Naive thymus-derived CD4-positive, alpha-beta T cell (primary cell): Measurements from ENCODE around the gene ZNF81. TPM values are rescaled to one million over a fixed set of nuclear protein-coding genes. Genes with fewer than 3 reads are reported as not detected.
"Not testable (repeated sequence)": the region's sequence is repeated elsewhere in the genome, so short reads cannot be mapped to it uniquely, and the experiment has no call there.

Source experiments
- ATAC-seq: fragments of 150-1000 bp; cut with Tn5 transposase; 2 replicates; pipeline ENCODE4 v1.10.0; 2021; ENCODE audit warnings: mild to moderate bottlenecking, moderate library complexity
- CTCF ChIA-PET: fragments of 350-600 bp; sonication (Branson Sonifier 250); formaldehyde crosslinking; loops from one replicate; lab custom pipeline; 2021; ENCODE audit warnings: antibody characterized with exemption; lab: Charles Lee
- POLR2A ChIA-PET: fragments of 350-600 bp; sonication (Branson Sonifier 250); formaldehyde crosslinking; loops from one replicate; lab custom pipeline; 2021; ENCODE audit warnings: antibody characterized with exemption, inconsistent platforms; lab: Charles Lee
- DNase-seq, 9 donors: peaks; one replicate each; pipeline versions ENCODE4 v3.0.0 to v3.0.0-alpha.2; 2020 to 2022; ENCODE audit warnings: mixed read lengths in 1 of 9
- H3K27ac ChIP-seq: one replicate; pipeline ENCODE4 v1.7.0; 2013; ENCODE audit warnings: mild to moderate bottlenecking, low read depth, low read length, moderate library complexity
- H3K27me3 ChIP-seq, 2 donors: one replicate each; pipeline ENCODE4 v1.7.0; 2013; ENCODE audit warnings: low read length in 2 of 2, mild to moderate bottlenecking in 2 of 2, moderate library complexity in 2 of 2; ENCODE audit not compliant: control insufficient read depth in 2 of 2, insufficient read depth in 2 of 2
- H3K36me3 ChIP-seq, 3 experiments: 1 replicate in 2 of 3; 2 replicates in 1 of 3; pipeline ENCODE4 v1.7.0; 2013; ENCODE audit warnings: low read length in 3 of 3, mild to moderate bottlenecking in 3 of 3, moderate library complexity in 1 of 3; ENCODE audit not compliant: insufficient read depth in 3 of 3, control insufficient read depth in 2 of 3
- H3K4me1 ChIP-seq, 2 donors: one replicate each; pipeline ENCODE4 v1.7.0; 2013; ENCODE audit warnings: low read length in 2 of 2, mild to moderate bottlenecking in 2 of 2, moderate library complexity in 1 of 2; ENCODE audit not compliant: control insufficient read depth in 2 of 2, insufficient read depth in 2 of 2
- H3K4me3 ChIP-seq: 2 replicates; pipeline ENCODE4 v1.7.0; 2013; ENCODE audit warnings: mild to moderate bottlenecking, low read length
- H3K9me3 ChIP-seq, 3 experiments: 1 replicate in 2 of 3; 2 replicates in 1 of 3; pipeline ENCODE4 v1.7.0; 2013; ENCODE audit warnings: low read length in 3 of 3; ENCODE audit not compliant: control insufficient read depth in 2 of 3
- H3K27ac Mint-ChIP-seq, 9 donors: one replicate each; pipeline ENCODE4 v1.8.0; 2020 to 2022; ENCODE audit warnings: mixed read lengths in 9 of 9, mild to moderate bottlenecking in 8 of 9, moderate library complexity in 5 of 9, inconsistent platforms in 2 of 9
- H3K27me3 Mint-ChIP-seq, 5 donors: one replicate each; pipeline ENCODE4 v1.8.0; 2021 to 2022; ENCODE audit warnings: mixed read lengths in 5 of 5, mild to moderate bottlenecking in 1 of 5
- H3K36me3 Mint-ChIP-seq, 5 donors: one replicate each; pipeline ENCODE4 v1.8.0; 2020 to 2022; ENCODE audit warnings: mixed read lengths in 5 of 5, mild to moderate bottlenecking in 3 of 5, inconsistent platforms in 1 of 5
- H3K4me1 Mint-ChIP-seq, 7 donors: one replicate each; pipeline ENCODE4 v1.8.0; 2020 to 2022; ENCODE audit warnings: mixed read lengths in 7 of 7, mild to moderate bottlenecking in 3 of 7, inconsistent platforms in 1 of 7
- H3K4me3 Mint-ChIP-seq, 10 donors: one replicate each; pipeline ENCODE4 v1.8.0; 2020 to 2022; ENCODE audit warnings: mild to moderate bottlenecking in 10 of 10, mixed read lengths in 10 of 10, moderate library complexity in 6 of 10, inconsistent platforms in 2 of 10
- H3K9me3 Mint-ChIP-seq, 11 donors: one replicate each; pipeline ENCODE4 v1.8.0; 2020 to 2022; ENCODE audit warnings: mixed read lengths in 11 of 11, mild to moderate bottlenecking in 4 of 11, inconsistent platforms in 1 of 11, moderate library complexity in 1 of 11
- intact Hi-C, 2 donors: fragments of 100-400 bp; cut with micrococcal nuclease; formaldehyde crosslinking; loops; one replicate each; pipeline ENCODE4 v1.15.1; 2023
- polyA plus RNA-seq, 2 donors: library from polyadenylated mRNA; unstranded; fragments of 300-500 nt; fragmentation: Illumina TruSeq; gene quantifications; one replicate each; pipeline ENCODE4 v1.2.3, GENCODE V29; 2021
- total RNA-seq, 6 experiments: library from RNA in 5 of 6; stranded (reverse) in 5 of 6; gene quantifications; 1 replicate in 5 of 6; 2 replicates in 1 of 6; pipeline ENCODE4 v1.2.3 and lab custom pipeline; 2021 to 2026

The ZNF81 gene
- total and polyA plus RNA-seq, 7 experiments from 2014 or later, result 2.1 to 14.7 (median 11.4) TPM

- CTCF ChIA-PET, result no interaction called here
- H3K27me3 Mint-ChIP-seq, result no peaks in the 10 kb centered on the region
- H3K27me3 ChIP-seq, result no peaks in the 10 kb centered on the region
Observed at GRCh38 chrX:47900833-47901232, 64.1 kb downstream of the ZNF81 start.

GRCh38 chrX:47902161-47902560 lies 65.5 kb downstream of the ZNF81 start:
- Histone ChIP-seq H3K27ac (no peak overlapping the region), H3K27me3 (no peaks in the 10 kb centered on the region), H3K9me3 (no peaks in the 10 kb centered on the region), H3K4me3 (no peak overlapping the region), H3K4me1 (no peaks in the 10 kb centered on the region), H3K36me3 (no peaks in the 10 kb centered on the region)
- Mint-ChIP-seq H3K9me3 (peaks cover 0 to 6% (median 0%) of the 10 kb centered on the region in 11 donors), H3K27ac (no peak overlapping the region), H3K4me3 (no peak overlapping the region), H3K4me1 (peaks cover 0 to 2% (median 0%) of the 10 kb centered on the region in 7 donors), H3K27me3 (no peaks in the 10 kb centered on the region), H3K36me3 (peaks cover 0 to 23% (median 10%) of the 10 kb centered on the region in 5 donors)
- CTCF ChIA-PET, result no interaction called here
- no peak for ATAC-seq
- intact Hi-C loops, result no loop called here
- POLR2A ChIA-PET, result no interaction called here
- DNase-seq, result no peak

More at GRCh38 chrX:47900833-47901232, 64.1 kb downstream of the ZNF81 start:
- no peak overlapping the region for H3K4me3 Mint-ChIP-seq
- peaks cover 0 to 6% (median 0%) of the 10 kb centered on the region in 11 donors for H3K9me3 Mint-ChIP-seq
- POLR2A ChIA-PET, result no interaction called here
- Histone ChIP-seq H3K4me3 (no peak overlapping the region), H3K27ac (no peak overlapping the region), H3K36me3 (no peaks in the 10 kb centered on the region), H3K4me1 (no peaks in the 10 kb centered on the region), H3K9me3 (no peaks in the 10 kb centered on the region)
- ATAC-seq, result no peak
- no peak overlapping the region for H3K27ac Mint-ChIP-seq
- intact Hi-C loops, result no loop called here
- no peak for DNase-seq
- peaks cover 7 to 35% (median 18%) of the 10 kb centered on the region in 5 donors for H3K36me3 Mint-ChIP-seq
- H3K4me1 Mint-ChIP-seq, result peaks cover 0 to 2% (median 0%) of the 10 kb centered on the region in 7 donors

GRCh38 chrX:47915886-47916493 lies 79.3 kb downstream of the ZNF81 start:
- Mint-ChIP-seq H3K27ac (no peak overlapping the region), H3K36me3 (peaks cover 10 to 53% (median 38%) of the 10 kb centered on the region in 5 donors), H3K9me3 (peaks cover 0 to 83% (median 32%) of the 10 kb centered on the region in 11 donors), H3K4me3 (no peak overlapping the region), H3K27me3 (no peaks in the 10 kb centered on the region), H3K4me1 (no peaks in the 10 kb centered on the region)
- DNase-seq (no peak), ATAC-seq (no peak)
- Histone ChIP-seq H3K4me1 (no peaks in the 10 kb centered on the region), H3K27ac (no peak overlapping the region), H3K27me3 (no peaks in the 10 kb centered on the region), H3K9me3 (peaks cover 0 to 38% (median 0%) of the 10 kb centered on the region in 3 experiments), H3K4me3 (no peak overlapping the region), H3K36me3 (peaks cover 0 to 12% (median 0%) of the 10 kb centered on the region in 3 experiments)
- ChIA-PET CTCF (no interaction called here), POLR2A (no interaction called here)
- intact Hi-C loops, result no loop called here

GRCh38 chrX:47918274-47918673 lies 81.6 kb downstream of the ZNF81 start:
- intact Hi-C loops, result no loop called here
- H3K36me3 Mint-ChIP-seq, result peaks cover 11 to 42% (median 32%) of the 10 kb centered on the region in 5 donors
- H3K27me3 Mint-ChIP-seq, result no peaks in the 10 kb centered on the region
- Histone ChIP-seq H3K27me3 (no peaks in the 10 kb centered on the region), H3K9me3 (peaks cover 0 to 41% (median 0%) of the 10 kb centered on the region in 3 experiments), H3K27ac (no peak overlapping the region), H3K36me3 (peaks cover 0 to 12% (median 0%) of the 10 kb centered on the region in 3 experiments), H3K4me3 (no peak overlapping the region), H3K4me1 (no peaks in the 10 kb centered on the region)
- no peak for ATAC-seq
- H3K4me1 Mint-ChIP-seq, result no peaks in the 10 kb centered on the region
- DNase-seq, result no peak
- peaks cover 0 to 80% (median 30%) of the 10 kb centered on the region in 11 donors for H3K9me3 Mint-ChIP-seq
- no peak overlapping the region for H3K4me3 Mint-ChIP-seq
- H3K27ac Mint-ChIP-seq, result no peak overlapping the region
- POLR2A ChIA-PET, result no interaction called here
- CTCF ChIA-PET, result no interaction called here

GRCh38 chrX:47927212-47927611 lies 90.5 kb downstream of the ZNF81 start:
- DNase-seq (no peak), ATAC-seq (no peak)
- no peaks in the 10 kb centered on the region for H3K4me1 Mint-ChIP-seq
- H3K9me3 Mint-ChIP-seq, result peaks cover 0 to 3% (median 0%) of the 10 kb centered on the region in 11 donors
- no peaks in the 10 kb centered on the region for H3K9me3 ChIP-seq
- CTCF ChIA-PET, result no interaction called here
- H3K27ac ChIP-seq, result no peak overlapping the region
- no peaks in the 10 kb centered on the region for H3K27me3 Mint-ChIP-seq
- no peaks in the 10 kb centered on the region for H3K36me3 ChIP-seq
- intact Hi-C loops, result no loop called here
- H3K4me3 Mint-ChIP-seq, result no peak overlapping the region
- H3K4me1 ChIP-seq, result no peaks in the 10 kb centered on the region
- POLR2A ChIA-PET, result no interaction called here
- no peak overlapping the region for H3K4me3 ChIP-seq
- no peak overlapping the region for H3K27ac Mint-ChIP-seq
- no peaks in the 10 kb centered on the region for H3K27me3 ChIP-seq
- H3K36me3 Mint-ChIP-seq, result no peaks in the 10 kb centered on the region

GRCh38 chrX:47931970-47932369 lies 95.3 kb downstream of the ZNF81 start:
- POLR2A ChIA-PET, H3K9me3 Mint-ChIP-seq, H3K27me3 Mint-ChIP-seq, CTCF ChIA-PET, H3K27me3 ChIP-seq, H3K36me3 Mint-ChIP-seq, ATAC-seq, H3K4me3 ChIP-seq, H3K27ac Mint-ChIP-seq, H3K36me3 ChIP-seq, DNase-seq, H3K9me3 ChIP-seq, H3K4me3 Mint-ChIP-seq, H3K4me1 Mint-ChIP-seq, H3K27ac ChIP-seq, H3K4me1 ChIP-seq, intact Hi-C loops: not testable (repeated sequence)

- Mint-ChIP-seq H3K27me3 (no peaks in the 10 kb centered on the region), H3K27ac (no peak overlapping the region), H3K9me3 (no peaks in the 10 kb centered on the region), H3K4me1 (peaks cover 0 to 11% (median 8%) of the 10 kb centered on the region in 7 donors), H3K36me3 (no peaks in the 10 kb centered on the region), H3K4me3 (no peak overlapping the region)
- Histone ChIP-seq H3K27ac (no peak overlapping the region), H3K9me3 (no peaks in the 10 kb centered on the region), H3K36me3 (no peaks in the 10 kb centered on the region), H3K4me3 (no peak overlapping the region), H3K27me3 (no peaks in the 10 kb centered on the region), H3K4me1 (no peaks in the 10 kb centered on the region)
- intact Hi-C loops, result no loop called here
- CTCF ChIA-PET, result no interaction called here
- DNase-seq (no peak), ATAC-seq (no peak)
- POLR2A ChIA-PET, result no interaction called here
Observed at GRCh38 chrX:47933946-47934345, 97.2 kb downstream of the ZNF81 start.
